GM18873 (cell line): ENCODE results near the gene FOXN1.
"Not testable (repeated sequence)": the region's sequence is repeated elsewhere in the genome, so short reads cannot be mapped to it uniquely, and the experiment has no call there.

ENCODE experiments used
- ATAC-seq: cut with Tn5 transposase; IDR thresholded peaks from one replicate; pipeline ENCODE4 v1.9.1; 2021; ENCODE audit warnings: mild to moderate bottlenecking, moderate library complexity, moderate number of reproducible peaks; ENCODE audit not compliant: unreplicated experiment, low FRiP score

FOXN1 gene

DNA sequence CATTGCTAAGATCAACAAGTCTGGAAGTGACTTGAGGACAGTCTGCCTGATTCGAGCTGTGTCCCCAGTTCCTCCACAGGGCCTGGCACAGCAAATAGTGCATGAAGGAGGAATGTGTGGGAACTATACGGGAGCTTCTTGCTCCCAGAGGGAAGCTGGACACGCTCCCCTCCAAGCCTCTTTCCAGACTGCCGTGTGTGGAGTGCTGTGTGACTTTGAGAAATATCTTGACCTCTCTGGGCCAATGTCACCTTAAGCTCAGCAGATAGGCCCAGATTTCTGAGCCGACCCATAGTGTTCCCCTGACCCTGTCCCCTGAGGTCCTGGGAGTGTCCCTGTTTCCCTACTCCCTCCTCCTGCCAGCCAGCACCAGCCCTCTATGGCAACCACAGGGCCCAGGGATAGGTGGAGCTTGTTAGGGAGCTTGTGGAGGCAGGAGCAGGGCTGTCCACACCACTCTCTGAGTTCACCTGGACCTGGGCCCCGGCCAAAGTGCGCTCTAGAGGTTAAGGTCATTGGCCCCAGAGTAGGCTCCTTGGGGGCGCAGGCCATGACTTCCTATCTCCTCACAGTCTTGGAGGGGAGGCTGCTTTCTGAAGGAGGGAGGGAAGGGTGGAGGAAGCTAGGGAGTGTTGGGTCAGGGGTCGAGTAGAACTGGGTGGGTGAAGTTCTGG, 6.3 kb upstream of the FOXN1 start:
- ATAC-seq, result no peak

DNA sequence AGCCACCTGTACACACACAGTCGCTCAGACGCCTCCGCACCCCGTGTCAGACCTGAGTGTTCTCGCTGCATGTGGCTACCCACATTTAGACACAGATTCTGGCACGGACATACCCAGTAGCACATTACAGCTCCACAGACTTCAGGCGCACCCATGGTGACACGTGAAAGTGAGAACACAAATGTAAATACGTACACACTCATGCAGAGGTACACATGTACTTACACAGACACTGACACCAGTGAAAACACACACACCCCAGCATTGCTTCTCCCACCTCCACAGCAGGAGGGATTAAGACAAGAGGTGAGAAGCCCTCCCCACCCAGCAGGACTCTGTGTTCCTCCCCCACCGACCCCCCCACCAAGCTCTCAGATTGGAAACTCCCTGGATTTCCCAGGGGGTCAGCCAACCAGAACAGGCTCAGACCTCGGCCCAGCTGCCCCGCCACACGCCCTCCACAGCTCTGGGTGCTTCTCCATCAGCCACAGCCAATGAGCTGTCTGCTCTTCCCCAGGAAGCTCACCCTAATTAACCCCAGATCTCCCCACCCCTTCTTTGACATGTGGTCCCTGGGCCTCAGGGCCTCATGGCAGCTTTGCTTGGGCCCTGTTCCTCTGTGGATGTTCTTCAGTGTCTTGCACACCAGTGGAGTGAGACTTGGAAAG, 5.3 kb upstream of the FOXN1 start:
- no peak for ATAC-seq

DNA sequence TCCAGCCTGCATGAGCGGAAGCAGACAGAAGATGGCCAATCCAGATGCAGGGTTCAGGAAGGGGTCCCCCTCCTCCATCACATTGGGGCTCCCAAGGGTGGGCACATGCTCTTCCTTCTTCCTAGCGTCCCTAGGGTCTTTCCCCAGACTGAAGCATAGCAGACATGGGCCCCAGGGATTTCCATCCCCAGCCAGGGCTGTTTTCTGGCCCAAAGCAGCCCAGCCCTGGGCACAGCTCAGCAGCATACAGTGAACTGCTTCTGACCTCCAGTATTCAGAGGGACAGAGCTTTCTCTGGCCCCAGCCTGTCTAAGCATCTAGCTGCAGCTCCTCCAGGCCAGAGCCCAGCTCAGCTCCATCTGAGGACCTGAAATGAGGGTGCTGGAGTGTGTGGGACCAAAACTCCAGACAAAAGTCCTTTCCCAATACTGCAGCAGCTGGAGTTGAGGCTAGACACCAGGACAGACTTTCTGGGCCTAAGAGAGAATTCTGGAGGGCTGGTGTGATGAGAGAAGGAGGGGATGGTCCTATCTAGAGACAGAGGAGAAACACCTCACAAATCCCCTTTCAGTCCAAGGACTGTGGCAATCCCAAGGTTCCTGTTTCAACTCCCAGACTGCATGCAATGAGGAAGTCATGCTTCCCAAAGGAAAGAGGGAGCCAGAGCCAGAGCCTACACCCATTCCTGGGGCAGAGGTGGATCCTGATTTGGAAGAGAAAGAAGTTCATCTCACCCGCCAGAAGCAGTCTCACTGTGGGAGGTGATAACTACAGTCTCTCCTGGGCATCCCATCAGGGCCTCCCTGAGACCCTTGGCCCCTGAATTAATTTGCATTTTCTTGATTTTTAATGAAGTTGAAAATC, 4.5 kb upstream of the FOXN1 start:
- ATAC-seq, result no peak

DNA sequence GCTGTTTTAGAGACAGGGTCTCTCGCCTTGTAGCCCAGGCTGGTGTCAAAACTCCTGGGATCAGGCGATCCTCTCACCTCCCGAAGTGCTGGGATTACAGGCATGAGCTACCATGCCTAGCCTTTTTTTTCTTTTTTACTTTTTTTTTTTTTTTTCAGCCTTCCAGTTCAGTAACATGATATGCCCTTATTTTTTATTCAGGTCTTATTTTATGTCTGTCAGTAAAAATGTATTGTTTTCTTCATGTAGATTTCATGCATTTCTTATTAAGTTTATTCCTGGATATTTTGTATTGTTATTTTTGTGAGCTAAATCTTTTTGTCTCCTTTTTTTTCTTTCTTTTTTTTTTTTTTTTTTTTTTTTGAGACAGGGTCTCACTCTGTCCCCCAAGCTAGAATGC, 2.7 kb upstream of the FOXN1 start:
- no peak for ATAC-seq

DNA sequence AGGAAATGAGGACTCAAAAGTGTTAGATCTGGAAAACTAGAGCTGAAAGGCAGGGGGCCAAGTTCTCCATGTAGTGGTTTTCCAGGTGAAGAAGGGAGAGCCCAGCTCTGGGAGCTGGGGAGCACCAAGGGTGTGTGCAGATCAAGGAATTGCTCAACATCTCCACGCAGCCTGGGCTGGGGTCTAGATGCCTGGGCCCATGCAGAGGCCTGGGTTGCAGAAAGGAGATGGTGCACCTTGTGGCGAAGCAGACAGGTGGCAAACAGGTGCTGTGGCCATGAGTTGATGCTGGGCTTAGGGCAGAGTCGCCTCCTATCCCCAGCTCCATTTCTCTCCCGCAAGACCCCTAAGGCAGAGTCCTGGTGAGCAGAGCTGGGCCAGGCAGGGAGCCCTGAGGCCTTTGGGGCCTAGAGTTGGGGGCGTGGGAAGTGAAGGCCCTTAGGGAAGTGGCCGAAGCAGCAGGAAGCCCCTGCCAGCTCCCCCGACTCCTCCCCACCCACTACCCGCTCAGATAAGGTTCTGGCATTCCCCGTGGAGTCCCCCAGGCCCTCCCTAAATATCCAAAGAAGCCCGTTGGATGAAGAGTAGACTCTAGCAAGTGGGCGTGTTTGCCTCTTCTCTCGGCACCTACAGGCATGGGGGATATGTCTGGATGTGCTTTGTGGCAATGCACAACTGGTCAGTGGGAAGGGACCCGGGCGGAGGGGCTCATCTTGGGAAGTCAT, 777 bp downstream of the FOXN1 start:
- ATAC-seq, result no peak

DNA sequence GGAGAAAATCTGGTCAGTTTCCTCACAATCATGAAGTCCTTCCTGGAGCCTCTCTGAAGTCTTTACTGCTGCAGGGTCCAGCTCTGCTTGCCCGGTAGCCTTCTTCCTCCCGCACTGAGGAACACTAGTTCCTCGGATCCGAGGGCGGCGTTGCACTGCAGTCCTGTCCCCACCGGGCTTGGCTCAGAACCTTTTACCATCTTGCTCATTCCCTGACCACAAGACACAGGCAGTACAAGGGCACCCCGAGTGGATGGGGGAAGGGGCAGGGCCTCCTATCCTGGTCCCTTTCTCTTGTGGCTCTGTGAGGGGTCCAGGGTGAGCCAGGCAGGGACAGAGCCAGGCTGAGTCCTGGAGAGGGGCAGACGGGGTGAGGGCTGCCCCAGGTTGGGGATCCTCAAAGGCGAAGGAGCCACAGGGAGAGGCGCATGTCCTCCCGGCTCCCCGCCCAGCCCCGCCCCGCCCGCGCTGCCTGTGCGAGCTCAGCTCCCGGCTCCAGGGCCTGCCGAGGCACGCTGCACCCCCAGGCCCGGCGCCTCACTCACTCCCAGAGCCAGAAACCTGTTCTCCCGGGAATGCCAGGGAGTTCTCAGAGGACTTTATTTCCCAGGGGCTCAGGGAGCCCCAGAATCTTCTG, 1.5 kb downstream of the FOXN1 start:
- ATAC-seq, result no peak

DNA sequence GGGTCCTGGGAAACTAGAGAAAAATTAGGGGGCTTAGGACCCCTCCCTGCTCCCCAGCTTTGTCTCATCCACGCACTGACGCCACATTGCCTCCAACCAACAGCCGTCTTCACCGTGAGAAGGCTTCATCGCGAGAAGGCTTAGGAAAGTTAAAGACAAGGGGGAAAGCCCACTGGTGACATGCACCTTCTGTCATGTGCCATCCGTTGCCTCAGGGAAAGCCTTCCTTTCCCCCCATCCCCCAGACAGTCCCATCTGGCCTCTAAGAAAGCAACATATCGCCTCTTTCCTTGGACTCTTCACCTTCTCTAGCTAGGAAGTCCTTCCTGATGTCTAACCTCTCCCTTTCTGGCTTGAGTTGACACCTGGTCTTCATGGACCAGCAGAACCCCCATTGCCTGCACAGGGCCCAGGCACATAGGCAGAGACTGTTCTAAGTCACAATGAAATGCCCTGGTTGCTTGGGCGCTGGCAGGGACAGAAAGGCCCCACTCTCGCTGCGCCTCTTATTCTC, 2.1 kb downstream of the FOXN1 start:
- no peak for ATAC-seq

DNA sequence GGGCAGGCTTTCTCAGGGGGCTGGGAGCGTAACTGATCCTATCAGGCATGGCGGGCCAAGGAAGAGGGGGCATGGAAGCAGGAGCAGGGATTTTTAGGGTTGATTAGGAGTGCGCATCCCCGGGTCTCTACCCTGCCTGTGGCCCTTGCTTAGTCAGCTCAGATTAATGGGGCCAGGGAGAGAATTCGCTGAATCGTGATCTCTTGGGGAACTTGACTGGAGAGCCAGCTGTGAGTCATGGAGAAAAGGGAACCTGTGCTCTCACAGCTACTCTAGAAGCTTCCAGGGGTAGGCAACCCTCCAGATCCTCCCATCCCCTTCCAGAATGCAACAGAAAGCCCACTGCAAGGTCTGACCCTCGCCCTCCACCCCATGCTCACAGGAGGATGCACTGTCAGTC, 3.6 kb downstream of the FOXN1 start:
- ATAC-seq, result no peak

DNA sequence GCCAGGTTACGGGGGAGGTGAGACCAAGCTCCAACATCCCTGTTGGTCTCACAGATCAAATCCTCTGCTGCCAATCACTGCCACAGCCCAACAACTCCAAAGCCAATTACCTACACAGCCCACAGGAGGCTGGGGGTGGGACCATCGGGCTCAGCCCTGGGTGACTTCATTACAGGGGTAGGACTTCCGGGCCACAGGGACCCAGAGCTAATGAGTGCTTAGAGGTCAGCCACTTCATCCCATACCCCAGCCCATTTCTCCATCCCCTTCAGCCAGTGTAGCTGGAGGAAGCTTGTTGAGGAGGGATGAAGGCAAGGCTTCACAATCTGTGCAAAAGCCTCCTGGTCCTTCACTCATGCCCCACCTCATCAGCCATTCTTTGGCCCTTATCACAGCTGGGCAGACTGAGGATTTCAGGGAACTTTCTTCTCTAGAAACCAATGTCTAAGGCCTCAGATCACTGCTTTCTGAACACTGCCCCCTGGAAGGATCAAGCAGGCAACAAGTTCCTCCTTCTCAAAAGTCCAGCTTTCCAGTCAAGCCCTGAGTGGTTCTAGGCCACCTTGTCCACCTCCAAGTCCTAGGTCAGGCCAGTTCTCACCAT, 5.8 kb downstream of the FOXN1 start:
- no peak for ATAC-seq

DNA sequence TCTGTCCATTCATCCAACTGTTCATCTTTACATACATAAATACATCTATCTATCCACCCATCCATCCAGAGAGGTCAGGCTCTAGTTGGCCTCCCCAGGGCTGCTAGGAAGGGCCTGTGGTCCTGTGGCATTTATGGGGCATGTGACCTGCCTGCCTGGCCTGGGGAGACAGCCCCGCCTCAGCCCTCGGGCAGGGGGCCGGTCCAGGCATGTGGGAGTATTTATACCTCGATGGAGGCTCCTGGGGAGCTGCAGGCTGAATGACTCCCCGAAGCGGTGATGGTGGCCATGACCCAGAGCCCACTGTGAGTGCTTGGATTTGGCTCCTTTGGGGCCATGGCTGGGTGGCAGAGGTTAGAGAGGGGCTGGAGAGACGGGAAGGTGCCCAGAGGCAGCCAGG, 7.3 kb downstream of the FOXN1 start:
- no peak for ATAC-seq

DNA sequence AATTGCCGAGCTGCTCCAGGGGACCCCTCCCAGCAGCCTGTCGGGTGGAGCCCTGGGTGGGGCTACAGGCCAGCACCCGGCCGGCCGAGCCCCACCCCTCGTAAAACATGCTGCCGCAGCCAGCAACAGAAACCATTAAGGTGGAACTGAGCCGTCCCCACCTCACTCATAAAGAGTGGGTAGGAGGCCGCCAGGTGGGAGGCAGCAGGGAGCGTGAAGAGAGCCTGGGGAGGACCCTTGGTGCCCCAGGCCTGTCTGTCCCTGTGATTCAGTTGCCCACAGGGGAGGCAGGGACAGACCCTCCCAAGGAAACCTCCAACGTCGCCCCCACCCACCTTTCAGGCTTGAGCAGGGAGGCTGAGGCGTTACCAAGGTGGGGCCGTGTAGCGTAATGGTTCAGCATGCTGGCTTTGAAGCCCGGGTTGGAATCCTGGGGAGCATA, 8.4 kb downstream of the FOXN1 start:
- no peak for ATAC-seq

DNA sequence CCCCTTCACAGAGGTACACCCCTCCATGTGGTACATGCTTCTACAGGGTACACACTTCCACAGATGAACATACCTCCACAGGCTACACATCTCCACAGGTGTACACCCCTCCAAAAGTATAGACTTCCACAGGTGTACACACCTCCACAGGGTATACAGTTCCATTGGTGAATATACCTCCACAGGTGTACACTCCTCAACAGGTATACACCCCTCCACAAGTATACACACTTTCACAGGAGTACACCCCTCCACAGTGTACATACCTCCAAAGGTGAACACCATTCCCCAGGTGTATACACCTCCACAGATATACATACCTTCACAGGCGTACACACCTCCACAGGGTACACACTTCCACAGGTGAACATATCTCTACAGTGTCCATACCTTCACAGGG, 9.4 kb downstream of the FOXN1 start:
- ATAC-seq, result no peak

DNA sequence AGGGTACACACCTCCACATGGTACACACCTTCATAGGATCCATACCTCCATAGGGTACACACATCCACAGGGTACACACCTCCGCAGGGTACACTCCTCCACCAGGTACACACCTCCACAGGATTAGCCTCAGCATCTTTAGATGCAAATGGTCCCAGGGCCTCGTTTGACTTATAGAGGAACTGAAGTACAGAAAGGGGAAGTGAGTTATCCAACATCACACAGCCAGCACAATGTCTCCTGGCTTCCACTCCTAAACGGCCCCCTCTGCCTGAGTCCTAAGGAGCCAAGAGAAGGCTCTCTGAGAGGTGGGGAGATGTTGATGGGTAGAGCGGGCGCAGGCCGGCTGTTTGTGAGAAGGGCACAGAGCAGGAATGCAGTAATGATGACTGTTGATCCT, 12.0 kb downstream of the FOXN1 start:
- no peak for ATAC-seq

DNA sequence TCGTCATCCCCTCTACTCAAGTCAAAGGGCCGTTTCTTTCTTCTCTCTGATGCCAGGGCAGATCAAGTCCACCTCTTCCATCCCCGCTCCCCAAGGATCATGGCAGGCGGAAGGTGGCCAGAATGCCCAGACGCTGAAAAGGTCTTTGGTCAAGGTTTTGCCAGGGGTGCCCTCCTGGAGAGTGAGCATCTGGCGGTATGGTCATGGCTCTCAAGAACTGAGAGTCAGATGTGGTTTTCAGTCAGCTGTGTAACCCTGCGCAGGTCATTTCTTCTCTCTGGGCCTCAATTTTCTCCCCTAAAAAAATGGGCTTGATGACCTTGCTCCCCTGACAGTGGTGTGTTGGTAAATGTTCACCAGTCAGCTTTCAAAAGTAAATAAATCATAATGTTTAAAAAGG, 12.4 kb downstream of the FOXN1 start:
- ATAC-seq, result no peak

DNA sequence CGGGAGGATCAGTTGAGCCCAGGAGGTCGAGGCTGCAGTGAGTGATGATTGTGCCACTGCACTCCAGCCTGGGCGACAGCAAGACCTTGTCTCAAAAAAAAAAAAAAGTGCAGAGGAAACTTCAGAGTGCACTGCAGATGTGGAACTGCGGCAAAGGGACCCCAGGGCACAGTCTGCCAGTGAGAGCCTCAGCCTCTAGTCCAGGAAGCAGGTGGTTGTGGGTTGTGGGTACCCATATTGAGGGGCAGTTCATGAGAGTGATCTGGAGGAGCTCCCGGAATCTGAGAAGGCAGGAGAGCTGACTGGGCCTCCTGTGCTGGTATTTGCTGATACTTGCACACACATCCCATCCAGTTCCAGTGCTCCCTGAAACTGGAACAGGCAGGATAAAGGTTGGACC, 13.1 kb downstream of the FOXN1 start:
- no peak for ATAC-seq

DNA sequence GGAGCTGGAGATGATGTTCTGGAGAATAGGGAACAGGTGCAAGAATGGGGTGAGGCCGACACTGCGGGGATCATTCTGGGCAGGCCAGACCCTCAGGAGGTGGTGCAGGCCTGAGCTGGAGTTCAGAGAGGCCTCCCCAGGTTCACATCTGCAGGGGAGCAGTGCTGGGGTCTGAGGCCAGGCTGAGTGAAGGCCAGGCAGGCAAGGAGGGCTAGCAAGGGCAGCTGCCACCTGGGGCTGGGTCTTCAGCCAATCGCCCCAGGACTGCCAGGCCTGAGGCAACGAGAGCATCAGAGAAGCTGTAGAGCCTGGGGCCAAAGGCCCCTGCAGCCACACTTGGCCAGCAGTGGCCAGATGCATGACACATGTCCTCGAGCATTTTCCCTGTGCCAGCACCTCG, 14.5 kb downstream of the FOXN1 start:
- no peak for ATAC-seq

DNA sequence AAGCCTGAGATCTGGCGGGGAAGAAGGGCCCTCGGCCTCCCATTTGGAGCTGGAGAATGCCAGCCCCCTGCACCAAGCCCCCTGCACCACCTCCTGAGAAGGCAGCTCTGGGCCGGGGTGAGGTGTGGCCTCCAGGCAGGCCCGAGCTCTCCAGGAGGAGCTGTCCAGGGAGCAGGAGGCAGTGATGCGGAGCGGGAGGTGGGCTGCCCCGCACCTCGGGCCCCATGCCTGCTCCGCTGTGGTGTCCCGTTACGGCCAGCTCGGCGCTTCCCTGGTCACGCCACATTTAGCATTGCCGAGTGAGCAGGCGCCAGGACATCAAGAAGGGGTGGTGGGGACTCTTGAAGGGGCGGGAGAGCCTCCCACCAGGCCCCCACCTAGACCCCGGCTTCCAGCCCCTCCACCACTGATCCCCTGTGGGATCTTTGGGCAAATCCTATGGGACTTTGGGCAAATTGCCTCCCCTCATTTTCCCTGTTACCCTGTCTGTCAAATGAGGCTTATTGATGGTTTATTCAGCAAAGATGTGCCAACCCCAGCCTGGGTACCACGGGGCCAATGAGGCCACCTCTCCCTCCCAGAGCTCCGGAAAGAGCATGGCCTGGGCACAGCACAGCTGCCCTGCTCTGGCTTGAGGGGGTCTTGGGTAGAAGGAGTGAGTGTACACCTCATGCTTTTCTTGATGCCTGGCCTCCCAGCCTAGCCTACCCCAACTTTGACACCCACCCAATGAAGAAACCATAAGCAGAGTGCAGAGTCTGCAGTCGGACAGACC, 15.3 kb downstream of the FOXN1 start:
- no peak for ATAC-seq

DNA sequence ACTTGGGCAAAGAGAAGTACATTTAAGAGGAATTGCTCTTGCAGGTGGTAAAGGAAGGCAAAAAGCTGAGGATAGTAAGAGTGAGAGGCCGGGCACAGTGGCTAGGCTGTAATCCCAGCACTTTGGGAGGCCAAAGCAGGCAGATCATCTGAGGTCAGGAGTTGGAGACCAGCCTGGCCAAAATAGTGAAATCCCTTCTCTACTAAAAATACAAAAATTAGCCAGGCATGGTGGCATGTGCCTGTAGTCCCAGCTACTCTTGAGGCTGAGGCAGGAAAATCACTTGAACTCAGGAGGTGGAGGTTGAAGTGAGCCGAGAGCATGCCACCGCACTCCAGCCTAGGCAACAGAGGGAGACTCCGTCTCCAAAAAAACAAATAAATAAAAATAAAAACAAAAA, 16.1 kb downstream of the FOXN1 start:
- not testable (repeated sequence) for ATAC-seq

DNA sequence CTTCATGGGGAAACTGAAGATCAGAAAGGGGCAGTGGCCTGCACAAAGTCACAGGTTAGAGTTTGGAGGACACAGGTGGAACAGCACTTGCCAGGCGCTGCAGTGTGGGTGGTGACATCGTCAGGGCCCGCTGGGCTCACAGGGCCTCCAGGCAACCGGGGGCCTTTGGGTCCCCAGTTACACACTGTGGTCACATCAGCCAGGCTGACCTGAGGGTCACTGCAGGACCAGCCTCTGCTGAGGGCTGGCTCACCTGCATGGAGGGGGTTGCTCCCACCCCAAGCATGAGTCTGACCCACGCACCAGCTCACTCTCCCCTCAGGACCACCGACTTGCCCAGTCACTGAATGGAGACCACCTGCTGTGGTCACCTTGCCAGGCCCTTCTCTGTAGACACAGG, 17.0 kb downstream of the FOXN1 start:
- no peak for ATAC-seq
